ENCODE data around the gene SUCLG2. TPM values are rescaled to one million over a fixed set of nuclear protein-coding genes. Genes with fewer than 3 reads are reported as not detected.
A peak's percentile ranks its signal among the peaks of the same experiment; 100 is the strongest.

SUCLG2 gene
- total and polyA plus RNA-seq, 2 experiments from 2014 or later = 49.9 TPM

DNA sequence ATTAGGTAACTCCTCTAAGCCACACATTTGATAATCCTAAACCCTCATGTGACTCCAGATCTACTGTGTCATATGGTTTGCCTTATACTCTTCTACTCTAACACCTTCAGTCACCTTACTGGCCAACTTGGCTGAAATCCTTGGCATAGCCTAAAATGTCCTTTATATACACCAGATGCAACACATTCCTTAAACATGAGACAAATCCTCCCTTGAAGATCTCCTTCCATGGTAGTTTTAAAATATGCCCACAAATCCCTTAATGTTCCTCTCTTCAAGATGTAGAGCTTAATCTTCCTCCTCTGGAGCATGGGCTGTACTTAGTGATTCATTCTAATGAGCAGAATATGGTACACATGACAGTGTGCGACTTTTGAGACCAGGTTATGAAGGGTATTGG is 238.9 kb downstream of the SUCLG2 start:
- TF ChIP-seq EZH2 (IDR thresholded peaks at IDR 0.05; ENCODE audit: insufficient read depth, poor library complexity, severe bottlenecking) = no peak
- no peak for TF ChIP-seq EZH2phosphoT487 (IDR thresholded peaks at IDR 0.05; ENCODE audit: insufficient read depth, low read depth)
- H3K9ac ChIP-seq = no peak overlapping the region
- H3K9me2 ChIP-seq (ENCODE audit: insufficient read depth) = no peaks in the 10 kb centered on the region
- no peak overlapping the region for H2AFZ ChIP-seq
- H3K9me3 ChIP-seq (ENCODE audit: low read depth) = peaks cover 7% of the 10 kb centered on the region
- H3K79me2 ChIP-seq (ENCODE audit: insufficient read depth) = no peaks in the 10 kb centered on the region
- H3K27ac ChIP-seq = no peak overlapping the region
- peaks cover 20% of the 10 kb centered on the region for H3K4me1 ChIP-seq (ENCODE audit: insufficient read depth)
- H3K36me3 ChIP-seq (ENCODE audit: low read depth) = 0 out of 2 replicates have a peak, but pooled peaks cover 3% of the 10 kb centered on the region
- peaks cover 9% of the 10 kb centered on the region; the same call in 1 of the 2 replicates for H3F3A ChIP-seq (ENCODE audit: insufficient read depth)
- no peaks in the 10 kb centered on the region for H4K20me1 ChIP-seq (ENCODE audit: insufficient read depth)
- H3K4me2 ChIP-seq (ENCODE audit: unreplicated experiment) = peak overlapping the region; percentile 11
- DNase-seq = peak; percentile 36
- WGBS, 2 experiments (ENCODE audit: low coverage in 1 of 2, low lambda C conversion rate in 2 of 2, missing lambda C conversion rate in 2 of 2) = 0 to 5% methylated on average over 1 of the region's 1 CpG
- no peak overlapping the region for H3K4me3 ChIP-seq
- in situ Hi-C loops (cut with MboI) = no loop called here
- H3K27me3 ChIP-seq (replicated peaks; ENCODE audit: insufficient read depth) = no peaks in the 10 kb centered on the region

DNA sequence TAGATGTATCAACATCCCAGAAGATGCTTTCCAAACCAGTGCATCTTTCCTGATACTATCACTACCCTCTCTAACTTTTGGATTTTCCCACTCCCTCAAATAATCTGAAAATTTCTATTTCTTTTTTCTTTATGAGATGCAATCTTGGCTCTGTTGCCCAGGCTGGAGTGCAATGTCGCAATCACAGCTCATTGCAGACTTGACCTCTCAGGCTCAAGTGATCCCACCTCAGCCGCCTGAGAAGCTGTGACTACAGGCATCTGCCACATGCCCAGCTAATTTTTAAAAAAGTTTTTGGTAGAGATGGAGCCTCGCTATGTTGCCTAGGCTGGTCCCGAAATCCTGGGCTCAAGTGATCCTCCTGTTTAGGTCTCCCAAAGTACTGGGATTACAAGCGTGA is 239.7 kb downstream of the SUCLG2 start:
- in situ Hi-C loops (cut with MboI) = no loop called here

DNA sequence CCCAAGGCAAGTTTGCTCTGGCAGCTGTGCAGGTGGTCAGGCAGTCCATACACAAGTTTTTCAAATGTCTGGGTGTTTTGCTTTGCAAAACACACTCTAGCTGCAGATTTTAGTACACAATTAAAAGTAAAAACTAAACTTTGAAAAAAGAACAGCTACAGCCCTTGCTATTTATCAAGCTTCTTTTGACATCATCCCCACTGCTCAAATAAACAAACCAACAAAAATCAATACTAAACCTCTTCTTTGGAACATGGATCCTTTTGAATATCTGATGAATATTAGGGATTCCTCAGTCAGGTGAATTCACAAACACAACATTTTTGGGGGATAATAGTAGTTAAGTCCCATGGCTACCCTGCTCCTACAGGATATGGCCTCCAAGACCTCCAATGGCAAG is 249.2 kb downstream of the SUCLG2 start:
- no peaks in the 10 kb centered on the region for H3K9me2 ChIP-seq (ENCODE audit: insufficient read depth)
- no peak overlapping the region for H3K4me2 ChIP-seq (ENCODE audit: unreplicated experiment)
- TF ChIP-seq EZH2 (IDR thresholded peaks at IDR 0.05; ENCODE audit: insufficient read depth, poor library complexity, severe bottlenecking) = no peak
- TF ChIP-seq EZH2phosphoT487 (IDR thresholded peaks at IDR 0.05; ENCODE audit: insufficient read depth, low read depth) = no peak
- in situ Hi-C loops (cut with MboI) = no loop called here
- no peak overlapping the region for H3K27ac ChIP-seq
- H2AFZ ChIP-seq = no peak overlapping the region
- DNase-seq = no peak
- no peaks in the 10 kb centered on the region for H4K20me1 ChIP-seq (ENCODE audit: insufficient read depth)
- H3K9me3 ChIP-seq (ENCODE audit: low read depth) = no peaks in the 10 kb centered on the region
- H3K4me1 ChIP-seq (ENCODE audit: insufficient read depth) = no peaks in the 10 kb centered on the region
- no peaks in the 10 kb centered on the region for H3K79me2 ChIP-seq (ENCODE audit: insufficient read depth)
- no peaks in the 10 kb centered on the region for H3F3A ChIP-seq (ENCODE audit: insufficient read depth)
- H3K9ac ChIP-seq = no peak overlapping the region
- H3K36me3 ChIP-seq (ENCODE audit: low read depth) = 0 out of 2 replicates have a peak, but pooled peaks cover 3% of the 10 kb centered on the region
- no peak overlapping the region for H3K4me3 ChIP-seq
- H3K27me3 ChIP-seq (replicated peaks; ENCODE audit: insufficient read depth) = no peaks in the 10 kb centered on the region

More for the DNA sequence above, 239.7 kb downstream of the SUCLG2 start:
- Histone ChIP-seq H3K9ac (no peak overlapping the region), H3K79me2 (ENCODE audit: insufficient read depth) (no peaks in the 10 kb centered on the region), H3K36me3 (ENCODE audit: low read depth) (0 out of 2 replicates have a peak, but pooled peaks cover 3% of the 10 kb centered on the region), H3K27ac (no peak overlapping the region), H3K9me3 (ENCODE audit: low read depth) (peaks cover 3% of the 10 kb centered on the region), H3K4me2 (ENCODE audit: unreplicated experiment) (no peak overlapping the region), H3K9me2 (ENCODE audit: insufficient read depth) (no peaks in the 10 kb centered on the region), H4K20me1 (ENCODE audit: insufficient read depth) (no peaks in the 10 kb centered on the region), H3K4me1 (ENCODE audit: insufficient read depth) (peaks cover 20% of the 10 kb centered on the region), H2AFZ (no peak overlapping the region), H3K27me3 (replicated peaks; ENCODE audit: insufficient read depth) (no peaks in the 10 kb centered on the region), H3F3A (ENCODE audit: insufficient read depth) (peaks cover 9% of the 10 kb centered on the region; the same call in 1 of the 2 replicates), H3K4me3 (no peak overlapping the region)
- DNase-seq = no peak
- TF ChIP-seq EZH2 (IDR thresholded peaks at IDR 0.05; ENCODE audit: insufficient read depth, poor library complexity, severe bottlenecking) = no peak
- no peak for TF ChIP-seq EZH2phosphoT487 (IDR thresholded peaks at IDR 0.05; ENCODE audit: insufficient read depth, low read depth)
- 95 to 97% methylated on average over 5 of the region's 5 CpGs for WGBS, 2 experiments (ENCODE audit: low coverage in 1 of 2, low lambda C conversion rate in 2 of 2, missing lambda C conversion rate in 2 of 2)

DNA sequence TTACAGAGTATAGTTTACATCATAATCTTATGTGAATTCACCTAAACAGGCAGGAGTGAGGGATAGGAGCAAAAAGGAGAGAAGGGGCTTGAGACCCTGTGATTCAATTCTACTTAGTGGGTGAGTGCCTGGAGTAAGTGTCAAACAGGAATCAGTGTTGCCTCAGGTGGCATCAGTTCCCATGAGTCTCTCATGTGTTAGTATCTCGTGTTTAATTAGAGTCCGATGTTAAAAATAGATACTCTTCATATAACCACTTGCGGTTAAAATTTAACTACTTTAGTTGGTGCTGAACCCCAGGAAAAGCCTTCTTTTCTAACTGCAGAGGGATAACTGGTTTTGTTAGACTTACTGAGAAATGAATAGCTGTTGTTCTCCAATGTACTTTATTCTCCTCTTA is 251.5 kb downstream of the SUCLG2 start:
- DNase-seq = no peak
- Histone ChIP-seq H3K4me1 (ENCODE audit: insufficient read depth) (no peaks in the 10 kb centered on the region), H2AFZ (no peak overlapping the region), H3K27ac (no peak overlapping the region), H3K9me2 (ENCODE audit: insufficient read depth) (no peaks in the 10 kb centered on the region), H3K36me3 (ENCODE audit: low read depth) (peaks cover 7% of the 10 kb centered on the region; the same call in 1 of the 2 replicates), H3K4me2 (ENCODE audit: unreplicated experiment) (no peak overlapping the region), H3K4me3 (no peak overlapping the region), H3F3A (ENCODE audit: insufficient read depth) (no peaks in the 10 kb centered on the region), H3K9ac (no peak overlapping the region), H3K9me3 (ENCODE audit: low read depth) (no peaks in the 10 kb centered on the region), H3K79me2 (ENCODE audit: insufficient read depth) (no peaks in the 10 kb centered on the region), H4K20me1 (ENCODE audit: insufficient read depth) (no peaks in the 10 kb centered on the region), H3K27me3 (replicated peaks; ENCODE audit: insufficient read depth) (no peaks in the 10 kb centered on the region)
- TF ChIP-seq EZH2phosphoT487 (IDR thresholded peaks at IDR 0.05; ENCODE audit: insufficient read depth, low read depth) = no peak
- no peak for TF ChIP-seq EZH2 (IDR thresholded peaks at IDR 0.05; ENCODE audit: insufficient read depth, poor library complexity, severe bottlenecking)
- WGBS, 2 experiments (ENCODE audit: low coverage in 1 of 2, low lambda C conversion rate in 2 of 2, missing lambda C conversion rate in 2 of 2) = 87 to 97% methylated on average over 3 of the region's 3 CpGs
- in situ Hi-C loops (cut with MboI) = no loop called here

DNA sequence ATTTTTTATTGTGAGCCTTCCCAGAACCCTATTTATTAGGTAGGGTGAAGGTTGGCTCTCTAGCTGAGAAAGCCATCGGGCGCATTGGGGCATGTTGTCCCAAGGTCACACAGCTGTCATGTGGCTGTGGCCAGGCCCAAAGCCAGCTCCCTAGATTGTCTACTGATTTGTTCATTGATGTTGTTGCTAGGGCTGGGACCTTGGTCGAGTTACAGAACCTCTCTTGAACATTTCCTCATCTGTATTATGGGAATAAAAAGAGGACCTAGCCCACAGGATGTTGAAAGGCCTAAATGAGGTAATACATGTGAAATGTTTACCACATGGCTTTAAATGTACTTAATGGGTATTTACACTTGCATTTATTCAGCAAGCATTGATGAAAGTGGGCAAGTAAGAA is 252.5 kb downstream of the SUCLG2 start:
- TF ChIP-seq EZH2phosphoT487 (IDR thresholded peaks at IDR 0.05; ENCODE audit: insufficient read depth, low read depth) = no peak
- TF ChIP-seq EZH2 (IDR thresholded peaks at IDR 0.05; ENCODE audit: insufficient read depth, poor library complexity, severe bottlenecking) = no peak
- in situ Hi-C loops (cut with MboI) = no loop called here

More for the DNA sequence above, 252.5 kb downstream of the SUCLG2 start:
- H3K27ac ChIP-seq = no peak overlapping the region
- H3K4me1 ChIP-seq (ENCODE audit: insufficient read depth) = no peaks in the 10 kb centered on the region
- H3K9me3 ChIP-seq (ENCODE audit: low read depth) = no peaks in the 10 kb centered on the region
- H3K9ac ChIP-seq = no peak overlapping the region
- H4K20me1 ChIP-seq (ENCODE audit: insufficient read depth) = no peaks in the 10 kb centered on the region
- no peak overlapping the region for H3K4me2 ChIP-seq (ENCODE audit: unreplicated experiment)
- H3F3A ChIP-seq (ENCODE audit: insufficient read depth) = no peaks in the 10 kb centered on the region
- peaks cover 7% of the 10 kb centered on the region; the same call in 1 of the 2 replicates for H3K36me3 ChIP-seq (ENCODE audit: low read depth)
- H3K4me3 ChIP-seq = no peak overlapping the region
- H3K27me3 ChIP-seq (replicated peaks; ENCODE audit: insufficient read depth) = no peaks in the 10 kb centered on the region
- H3K79me2 ChIP-seq (ENCODE audit: insufficient read depth) = no peaks in the 10 kb centered on the region
- no peak for DNase-seq
- H3K9me2 ChIP-seq (ENCODE audit: insufficient read depth) = no peaks in the 10 kb centered on the region
- 94 to 100% methylated on average over 3 of the region's 3 CpGs for whole genome bisulfite sequencing, 2 experiments (ENCODE audit: low coverage in 1 of 2, low lambda C conversion rate in 2 of 2, missing lambda C conversion rate in 2 of 2)
- no peak overlapping the region for H2AFZ ChIP-seq
